ENCODE measurements around the gene FGR.
A peak's percentile ranks its signal among the peaks of the same experiment; 100 is the strongest.

FGR gene

GRCh38 chr1:27607239-27607804 lies 27.7 kb downstream of the FGR start:
- H3K27ac Mint-ChIP-seq: no peak overlapping the region
- no peak for DNase-seq (ENCODE audit: low spot score in 2 of 2)
- no peak for ATAC-seq (ENCODE audit: low read depth)
- no peak overlapping the region for H3K4me3 Mint-ChIP-seq
- H3K9me3 Mint-ChIP-seq: no peaks in the 10 kb centered on the region
- no peaks in the 10 kb centered on the region for H3K27me3 Mint-ChIP-seq
- peaks cover 4% of the 10 kb centered on the region for H3K36me3 Mint-ChIP-seq
- peaks cover 18% of the 10 kb centered on the region for H3K4me1 Mint-ChIP-seq

GRCh38 chr1:27606708-27607238 lies 28.2 kb downstream of the FGR start:
- peak overlapping the region; percentile 48 for H3K27ac Mint-ChIP-seq
- peaks cover under 1% of the 10 kb centered on the region for H3K36me3 Mint-ChIP-seq
- ATAC-seq (ENCODE audit: low read depth) (no peak), DNase-seq (ENCODE audit: low spot score in 2 of 2) (no peak)
- no peak overlapping the region for H3K4me3 Mint-ChIP-seq
- H3K9me3 Mint-ChIP-seq: no peaks in the 10 kb centered on the region
- no peaks in the 10 kb centered on the region for H3K27me3 Mint-ChIP-seq
- peaks cover 20% of the 10 kb centered on the region for H3K4me1 Mint-ChIP-seq

- Mint-ChIP-seq H3K4me3 (no peak overlapping the region), H3K9me3 (no peaks in the 10 kb centered on the region)
Observed at GRCh38 chr1:27605796-27606707, 28.9 kb downstream of the FGR start.

GRCh38 chr1:27605300-27605766 lies 29.7 kb downstream of the FGR start:
- H3K36me3 Mint-ChIP-seq: no peaks in the 10 kb centered on the region
- H3K27ac Mint-ChIP-seq: no peak overlapping the region
- DNase-seq (ENCODE audit: low spot score in 2 of 2) (no peak), ATAC-seq (ENCODE audit: low read depth) (no peak)
- no peaks in the 10 kb centered on the region for H3K27me3 Mint-ChIP-seq
- H3K9me3 Mint-ChIP-seq: no peaks in the 10 kb centered on the region
- peaks cover 23% of the 10 kb centered on the region for H3K4me1 Mint-ChIP-seq
- H3K4me3 Mint-ChIP-seq: peak overlapping the region; percentile 65

More at GRCh38 chr1:27605796-27606707, 28.9 kb downstream of the FGR start:
- DNase-seq (ENCODE audit: low spot score in 2 of 2) (peak; percentile 50 to 55), ATAC-seq (ENCODE audit: low read depth) (no peak)
- no peaks in the 10 kb centered on the region for H3K36me3 Mint-ChIP-seq
- peaks cover 23% of the 10 kb centered on the region for H3K4me1 Mint-ChIP-seq
- H3K27me3 Mint-ChIP-seq: no peaks in the 10 kb centered on the region
- peak overlapping the region; percentile 48 for H3K27ac Mint-ChIP-seq

- no peaks in the 10 kb centered on the region for H3K9me3 Mint-ChIP-seq
- no peak for ATAC-seq (ENCODE audit: low read depth)
- peak overlapping the region; percentile 94 for H3K27ac Mint-ChIP-seq
- H3K4me1 Mint-ChIP-seq: peaks cover 28% of the 10 kb centered on the region
- DNase-seq (ENCODE audit: low spot score in 2 of 2): no peak
- H3K36me3 Mint-ChIP-seq: no peaks in the 10 kb centered on the region
- H3K4me3 Mint-ChIP-seq: peak overlapping the region; percentile 94
- no peaks in the 10 kb centered on the region for H3K27me3 Mint-ChIP-seq
Observed at GRCh38 chr1:27604579-27605299, 30.2 kb downstream of the FGR start.

GRCh38 chr1:27603681-27604578 lies 31.1 kb downstream of the FGR start, which contains the start of gene AHDC1:
TSS of gene AHDC1 (minus strand) at chr1:27604144. CDS start at chr1:27552115, 52,029 bp downstream.
- Mint-ChIP-seq H3K27me3 (no peaks in the 10 kb centered on the region), H3K4me1 (peaks cover 29% of the 10 kb centered on the region), H3K9me3 (no peaks in the 10 kb centered on the region), H3K36me3 (no peaks in the 10 kb centered on the region), H3K4me3 (peak within 1 kb of the TSS; percentile 94), H3K27ac (peak within 1 kb of the TSS; percentile 94)
- ATAC-seq (ENCODE audit: low read depth) (peak; percentile 85), DNase-seq (ENCODE audit: low spot score in 2 of 2) (peak; percentile 84)

GRCh38 chr1:27603309-27603680 lies 31.7 kb downstream of the FGR start:
- ATAC-seq (ENCODE audit: low read depth) (peak; percentile 7), DNase-seq (ENCODE audit: low spot score in 2 of 2) (peak in 1 of 2 donors; percentile 39)
- peak overlapping the region; percentile 94 for H3K27ac Mint-ChIP-seq
- H3K36me3 Mint-ChIP-seq: no peaks in the 10 kb centered on the region
- H3K9me3 Mint-ChIP-seq: no peaks in the 10 kb centered on the region
- H3K4me1 Mint-ChIP-seq: peaks cover 32% of the 10 kb centered on the region
- peak overlapping the region; percentile 94 for H3K4me3 Mint-ChIP-seq
- H3K27me3 Mint-ChIP-seq: no peaks in the 10 kb centered on the region

GRCh38 chr1:27602462-27603308 lies 32.3 kb downstream of the FGR start:
- H3K27me3 Mint-ChIP-seq: no peaks in the 10 kb centered on the region
- H3K4me3 Mint-ChIP-seq: peak overlapping the region; percentile 80
- no peak for ATAC-seq (ENCODE audit: low read depth)
- H3K4me1 Mint-ChIP-seq: peaks cover 38% of the 10 kb centered on the region
- DNase-seq (ENCODE audit: low spot score in 2 of 2): no peak
- H3K27ac Mint-ChIP-seq: peak overlapping the region; percentile 63
- no peaks in the 10 kb centered on the region for H3K9me3 Mint-ChIP-seq
- peaks cover 1% of the 10 kb centered on the region for H3K36me3 Mint-ChIP-seq

- no peak for DNase-seq (ENCODE audit: low spot score in 2 of 2)
- Mint-ChIP-seq H3K4me1 (peaks cover 39% of the 10 kb centered on the region), H3K27ac (peak overlapping the region; percentile 63), H3K4me3 (peak overlapping the region; percentile 80), H3K9me3 (no peaks in the 10 kb centered on the region), H3K36me3 (peaks cover 2% of the 10 kb centered on the region), H3K27me3 (no peaks in the 10 kb centered on the region)
- ATAC-seq (ENCODE audit: low read depth): no peak
Observed at GRCh38 chr1:27601771-27602461, 33.1 kb downstream of the FGR start.

- no peak for ATAC-seq (ENCODE audit: low read depth)
- DNase-seq (ENCODE audit: low spot score in 2 of 2): no peak
- Mint-ChIP-seq H3K27me3 (no peaks in the 10 kb centered on the region), H3K4me3 (peak overlapping the region; percentile 38), H3K4me1 (peaks cover 36% of the 10 kb centered on the region), H3K9me3 (no peaks in the 10 kb centered on the region), H3K27ac (no peak overlapping the region), H3K36me3 (peaks cover 2% of the 10 kb centered on the region)
Observed at GRCh38 chr1:27601321-27601770, 33.6 kb downstream of the FGR start.

GRCh38 chr1:27600498-27601175 lies 34.3 kb downstream of the FGR start:
- peaks cover 2% of the 10 kb centered on the region for H3K36me3 Mint-ChIP-seq
- H3K4me1 Mint-ChIP-seq: peaks cover 31% of the 10 kb centered on the region
- H3K9me3 Mint-ChIP-seq: no peaks in the 10 kb centered on the region
- ATAC-seq (ENCODE audit: low read depth) (no peak), DNase-seq (ENCODE audit: low spot score in 2 of 2) (no peak)
- H3K4me3 Mint-ChIP-seq: no peak overlapping the region
- H3K27me3 Mint-ChIP-seq: no peaks in the 10 kb centered on the region
- H3K27ac Mint-ChIP-seq: no peak overlapping the region

Measured in memory B cell (primary cell).